LNCaP clone FGC (cell line): ENCODE measurements around the gene AP3S2.

Experiments
- DNase-seq: peaks from one replicate; pipeline ENCODE4 v3.0.0-alpha.2; 2011; ENCODE audit warnings: low read depth
- H3K4me3 ChIP-seq: 2 replicates; pipeline ENCODE4 v1.5.1; 2011; ENCODE audit warnings: mild to moderate bottlenecking, low read depth, low read length, control low read depth
- TF ChIP-seq, protein P1 (sequence below): IDR thresholded peaks from 2 replicates; pipeline ENCODE4 v1.5.1; 2012; ENCODE audit warnings: mild to moderate bottlenecking; ENCODE audit not compliant: control insufficient read depth, insufficient read depth; ENCODE audit errors: extremely low read depth

Gene AP3S2

DNA sequence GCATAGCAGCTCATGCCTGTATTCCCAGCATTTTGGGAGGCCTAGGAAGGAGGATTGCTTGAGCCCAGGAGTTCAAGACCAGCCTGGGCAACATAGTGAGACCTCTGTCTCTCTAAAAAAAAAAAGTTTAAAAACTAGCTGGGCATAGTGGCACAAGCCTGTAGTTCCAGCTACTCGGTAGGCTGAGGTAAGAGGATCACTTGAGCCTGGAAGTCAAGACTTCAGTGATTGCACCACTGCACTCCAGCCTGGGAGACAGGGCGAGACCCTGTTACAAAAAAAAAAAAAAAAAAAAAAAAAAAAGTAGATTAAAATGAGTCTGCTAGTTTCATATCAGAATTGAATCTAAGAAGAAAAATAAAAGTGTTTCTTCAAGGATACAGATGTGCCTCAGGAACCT lies 46.7 kb downstream of the AP3S2 start:
- H3K4me3 ChIP-seq, result no peak overlapping the region
- DNase-seq, result no peak
- TF ChIP-seq, protein P1, sequence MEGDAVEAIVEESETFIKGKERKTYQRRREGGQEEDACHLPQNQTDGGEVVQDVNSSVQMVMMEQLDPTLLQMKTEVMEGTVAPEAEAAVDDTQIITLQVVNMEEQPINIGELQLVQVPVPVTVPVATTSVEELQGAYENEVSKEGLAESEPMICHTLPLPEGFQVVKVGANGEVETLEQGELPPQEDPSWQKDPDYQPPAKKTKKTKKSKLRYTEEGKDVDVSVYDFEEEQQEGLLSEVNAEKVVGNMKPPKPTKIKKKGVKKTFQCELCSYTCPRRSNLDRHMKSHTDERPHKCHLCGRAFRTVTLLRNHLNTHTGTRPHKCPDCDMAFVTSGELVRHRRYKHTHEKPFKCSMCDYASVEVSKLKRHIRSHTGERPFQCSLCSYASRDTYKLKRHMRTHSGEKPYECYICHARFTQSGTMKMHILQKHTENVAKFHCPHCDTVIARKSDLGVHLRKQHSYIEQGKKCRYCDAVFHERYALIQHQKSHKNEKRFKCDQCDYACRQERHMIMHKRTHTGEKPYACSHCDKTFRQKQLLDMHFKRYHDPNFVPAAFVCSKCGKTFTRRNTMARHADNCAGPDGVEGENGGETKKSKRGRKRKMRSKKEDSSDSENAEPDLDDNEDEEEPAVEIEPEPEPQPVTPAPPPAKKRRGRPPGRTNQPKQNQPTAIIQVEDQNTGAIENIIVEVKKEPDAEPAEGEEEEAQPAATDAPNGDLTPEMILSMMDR, result no peak

GRCh38 chr15:89845305-89845893 lies 48.4 kb downstream of the AP3S2 start:
- no peak for DNase-seq
- TF ChIP-seq, protein P1, result no peak
- H3K4me3 ChIP-seq, result no peak overlapping the region

- TF ChIP-seq, protein P1, result no peak
- DNase-seq, result no peak
- H3K4me3 ChIP-seq, result no peak overlapping the region
Observed at GRCh38 chr15:89841962-89842361, 51.8 kb downstream of the AP3S2 start.

- TF ChIP-seq, protein P1, result no peak
- no peak overlapping the region for H3K4me3 ChIP-seq
- DNase-seq, result no peak
Observed at GRCh38 chr15:89841306-89841705, 52.5 kb downstream of the AP3S2 start.

DNA sequence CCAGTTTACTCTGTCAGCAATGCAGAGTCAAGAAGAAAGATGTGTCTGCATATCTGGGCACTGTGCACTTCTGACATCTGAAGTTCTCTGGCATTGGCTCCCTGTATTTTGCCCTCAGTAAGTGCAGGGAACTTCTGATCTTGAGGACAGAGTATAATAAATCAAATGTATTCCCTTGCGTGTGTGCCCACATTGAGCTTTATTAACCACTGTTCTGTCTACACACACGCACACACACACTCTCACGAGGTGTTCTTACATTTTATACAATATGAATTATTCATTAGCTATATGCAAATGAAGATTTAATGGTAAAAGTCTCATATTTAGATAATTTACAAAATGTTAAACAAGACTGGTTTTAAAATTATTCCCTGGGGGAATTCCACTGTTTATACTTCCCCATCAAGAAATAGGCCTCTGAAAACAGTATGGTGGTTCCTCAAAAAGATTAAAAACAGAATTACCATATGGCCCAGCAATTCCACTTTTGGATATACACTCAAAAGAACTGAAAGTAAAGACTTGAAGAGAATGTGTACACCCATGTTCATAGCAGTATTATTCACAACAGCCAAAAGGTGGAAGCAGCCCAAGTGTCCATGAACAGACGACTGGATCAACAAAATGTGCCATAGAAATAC lies 54.5 kb downstream of the AP3S2 start:
- H3K4me3 ChIP-seq, result no peak overlapping the region
- TF ChIP-seq, protein P1, result no peak
- no peak for DNase-seq

DNA sequence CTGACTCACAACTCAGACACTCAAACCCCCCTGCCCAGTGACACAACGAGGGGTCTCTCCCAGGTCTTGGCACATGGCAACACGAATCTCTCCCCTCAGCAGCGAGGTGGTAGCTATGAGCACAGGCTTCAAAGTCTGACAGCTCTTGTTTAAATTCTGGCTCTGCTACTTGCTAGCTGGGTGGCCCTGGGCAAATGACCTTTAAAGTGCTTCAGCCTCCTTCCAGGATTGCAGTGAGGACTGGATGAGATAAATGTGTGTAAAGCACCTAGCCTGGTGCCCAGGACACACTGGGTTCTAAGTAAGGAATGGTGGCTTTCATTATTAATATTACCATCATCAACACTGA lies 56.0 kb downstream of the AP3S2 start:
- TF ChIP-seq, protein P1, result no peak
- no peak for DNase-seq
- no peak overlapping the region for H3K4me3 ChIP-seq
